ENCODE results near the gene IQGAP2.

Gene IQGAP2

DNA sequence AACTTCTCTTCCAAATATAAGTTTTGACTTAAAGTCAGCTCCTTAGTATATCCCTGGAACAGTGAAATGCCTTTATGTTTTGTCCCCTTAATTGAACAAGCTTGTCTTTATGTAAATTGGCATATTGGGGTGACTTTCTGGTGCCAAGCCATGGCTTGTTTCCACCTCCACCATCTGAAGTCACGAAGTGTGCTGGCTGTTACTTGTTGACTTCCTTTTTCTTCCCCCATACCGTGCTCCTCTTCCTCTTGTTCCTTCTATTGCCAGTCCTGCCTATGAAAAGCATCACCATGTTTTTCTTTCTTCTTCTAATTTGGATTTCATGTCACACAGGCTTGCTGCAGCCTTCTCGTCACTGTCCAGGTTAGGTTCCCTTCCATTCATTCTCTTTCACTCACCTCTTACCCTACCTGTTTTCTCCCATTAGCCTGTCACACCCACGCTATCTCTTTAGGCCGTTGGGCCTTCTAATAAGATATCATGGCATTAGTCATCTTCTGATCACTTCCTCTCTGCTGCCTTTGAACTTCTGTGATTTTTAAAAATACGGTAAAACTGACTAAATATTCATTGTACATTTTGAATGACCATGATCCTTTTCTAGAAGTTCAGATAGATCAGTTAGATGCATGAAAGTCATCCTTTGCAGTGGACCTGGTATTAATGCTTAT is 48.1 kb downstream of the IQGAP2 start:
- no peak for FAIRE-seq

DNA sequence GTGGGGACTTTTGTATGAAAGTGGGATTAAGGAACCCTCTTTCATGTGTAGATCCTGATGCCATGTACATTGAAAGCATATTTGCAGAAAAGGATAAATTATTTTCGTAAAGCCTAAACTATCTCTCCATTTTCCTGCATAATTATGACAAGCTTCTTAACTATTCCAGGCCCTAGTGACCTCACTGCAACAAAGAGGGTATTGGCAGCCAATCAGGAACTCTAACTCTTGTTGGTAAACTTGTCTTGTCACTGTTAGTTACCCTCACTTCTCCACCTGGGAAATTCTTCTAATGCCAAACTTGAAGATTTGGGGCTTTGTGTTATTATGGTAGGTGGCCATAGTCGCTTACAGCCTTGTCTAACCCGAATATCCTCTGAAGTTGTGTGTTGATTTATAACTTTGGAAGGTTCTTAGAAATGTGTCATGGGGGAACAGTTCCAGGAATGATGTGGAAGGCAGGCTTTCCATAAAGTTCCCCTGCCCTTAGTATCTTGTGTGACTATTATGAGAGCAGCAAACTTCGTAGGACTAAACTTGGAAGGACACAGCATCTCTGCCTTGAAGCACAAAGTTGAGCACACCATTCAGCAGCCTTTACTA is 52.5 kb downstream of the IQGAP2 start:
- FAIRE-seq = no peak

DNA sequence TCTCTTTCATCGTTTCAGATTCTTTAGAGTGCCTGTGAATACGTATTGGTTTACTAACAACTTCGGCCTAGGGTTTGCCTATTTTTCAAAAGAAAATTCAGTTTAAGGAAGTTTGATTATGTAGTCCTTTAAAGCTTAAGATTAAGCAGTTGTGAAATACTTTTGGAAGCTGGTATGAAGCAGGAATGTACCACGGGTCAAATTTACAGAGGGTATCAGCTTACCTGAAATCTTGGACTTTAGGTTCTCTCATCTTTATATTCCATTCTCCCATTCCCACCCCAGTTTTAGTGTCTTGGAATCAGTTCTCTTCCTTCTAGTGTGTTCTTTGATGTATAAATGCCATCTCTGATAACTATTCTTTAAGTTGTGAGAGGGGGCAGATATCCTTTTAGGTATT is 53.2 kb downstream of the IQGAP2 start:
- FAIRE-seq = no peak

DNA sequence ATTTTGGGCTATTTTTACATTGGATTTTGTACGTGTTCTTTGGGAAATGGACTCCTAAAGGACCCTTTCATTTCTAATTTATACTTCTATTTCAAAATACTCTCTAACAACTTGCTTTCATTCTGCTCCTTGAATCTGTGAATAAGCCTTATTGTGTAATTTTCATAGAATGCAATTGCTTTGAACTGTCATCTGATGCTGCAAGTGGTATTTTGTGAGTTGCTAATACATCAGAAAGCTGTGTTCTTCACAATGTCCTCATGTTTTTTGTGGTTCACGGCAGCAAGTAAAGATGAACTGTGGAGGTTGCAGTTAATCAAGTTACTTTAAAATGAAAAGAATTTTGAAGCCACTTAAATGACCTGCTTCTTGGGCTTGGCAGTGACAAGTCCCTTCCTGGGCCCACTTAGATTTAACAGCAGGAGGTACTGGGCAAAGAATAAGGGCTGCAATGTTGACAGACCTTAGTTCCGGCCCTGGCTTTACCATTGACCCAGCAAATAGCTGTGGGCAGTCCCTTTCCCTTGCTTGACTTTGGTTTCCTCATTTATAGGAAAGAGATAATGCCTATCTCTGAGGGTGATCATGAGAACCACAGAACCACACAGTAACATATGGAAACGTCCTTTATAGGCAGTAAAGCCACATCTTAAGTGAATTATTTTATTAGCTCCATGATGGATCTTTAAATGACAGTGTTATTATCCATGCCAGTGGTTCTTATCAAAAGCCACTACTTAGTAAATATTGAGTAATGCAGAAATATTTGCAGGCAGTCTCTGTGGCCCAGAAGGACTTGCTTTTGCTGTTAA is 54.8 kb downstream of the IQGAP2 start:
- FAIRE-seq = no peak

DNA sequence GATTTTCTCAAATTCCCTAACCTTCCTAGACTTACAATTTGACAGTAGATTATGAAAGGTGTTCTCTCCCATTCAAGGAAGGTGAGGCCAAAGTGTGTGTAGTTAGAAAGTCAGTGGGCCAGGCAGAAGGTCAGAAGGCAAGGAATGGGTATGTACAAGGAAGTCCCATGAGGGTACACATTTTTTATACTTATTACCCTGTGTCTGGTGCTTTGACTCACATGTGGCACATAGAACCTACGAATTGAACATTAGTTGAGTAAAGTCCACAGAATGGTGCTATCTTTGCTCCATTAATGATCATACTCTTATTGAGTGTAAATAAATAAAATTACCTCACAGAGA is 55.4 kb downstream of the IQGAP2 start:
- no peak for FAIRE-seq

DNA sequence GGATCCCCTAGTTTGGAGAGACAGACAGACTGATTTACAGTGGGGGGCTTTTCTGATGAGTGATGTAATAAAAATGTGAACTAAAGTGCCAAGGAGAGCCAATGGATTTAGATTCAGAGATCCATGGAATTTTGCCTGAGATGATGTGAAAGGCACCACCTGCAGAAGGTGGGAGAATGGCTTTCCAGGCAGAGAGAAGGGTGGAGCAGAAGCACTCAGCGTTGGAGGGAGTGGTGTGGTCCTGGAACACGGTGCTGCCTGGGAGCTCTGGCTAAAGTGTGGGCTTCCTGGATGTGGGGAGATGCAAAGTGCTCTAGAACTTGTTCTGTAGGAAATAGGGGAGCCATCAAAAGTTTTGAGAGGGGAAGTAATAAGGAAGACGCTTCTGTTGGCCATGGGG is 57.0 kb downstream of the IQGAP2 start:
- no peak for FAIRE-seq

DNA sequence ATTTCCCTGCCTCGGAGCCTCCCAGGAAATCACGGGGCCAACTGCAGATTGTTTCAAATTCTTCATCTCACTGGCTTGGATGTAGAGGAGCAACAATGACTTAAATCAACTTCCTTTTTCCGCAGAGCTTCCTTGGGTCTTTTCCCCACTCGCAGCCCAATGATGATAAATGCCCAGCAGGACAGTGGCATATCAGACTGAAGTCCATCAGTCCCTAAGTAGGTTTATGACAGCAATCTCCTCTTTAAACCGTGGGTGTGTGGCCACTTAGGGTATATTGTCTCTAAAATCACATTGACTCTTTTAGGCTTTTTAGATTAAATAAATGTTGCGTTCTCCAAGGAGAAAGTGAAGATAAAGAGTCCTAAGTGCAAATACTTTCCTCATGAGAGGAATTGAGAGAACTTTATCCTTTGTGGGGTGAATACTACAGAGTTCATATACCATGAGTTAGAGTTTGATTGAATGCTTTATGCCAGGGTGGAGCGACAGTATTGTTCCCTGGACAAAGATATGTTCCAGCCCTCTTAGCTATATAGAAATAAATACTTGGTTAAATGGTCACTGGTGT is 59.1 kb downstream of the IQGAP2 start:
- FAIRE-seq = no peak

DNA sequence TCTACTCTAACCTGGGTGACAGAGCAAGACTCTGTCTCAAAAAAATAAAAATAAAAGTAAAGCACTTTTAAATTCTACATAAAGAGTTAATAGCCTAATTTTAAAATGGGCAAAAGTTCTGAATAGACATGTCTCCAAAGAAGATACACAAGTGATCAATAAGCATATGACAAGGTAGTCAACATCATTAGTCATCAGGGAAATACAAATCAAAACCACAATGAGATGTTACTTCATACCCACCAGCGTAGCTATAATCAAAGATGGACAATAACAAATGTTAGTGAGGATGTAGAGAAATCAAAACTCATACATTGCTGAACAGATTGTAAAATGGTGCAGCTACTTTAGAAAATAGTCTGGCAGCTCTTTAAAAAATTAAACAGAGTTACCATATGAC is 64.1 kb downstream of the IQGAP2 start:
- no peak for FAIRE-seq

DNA sequence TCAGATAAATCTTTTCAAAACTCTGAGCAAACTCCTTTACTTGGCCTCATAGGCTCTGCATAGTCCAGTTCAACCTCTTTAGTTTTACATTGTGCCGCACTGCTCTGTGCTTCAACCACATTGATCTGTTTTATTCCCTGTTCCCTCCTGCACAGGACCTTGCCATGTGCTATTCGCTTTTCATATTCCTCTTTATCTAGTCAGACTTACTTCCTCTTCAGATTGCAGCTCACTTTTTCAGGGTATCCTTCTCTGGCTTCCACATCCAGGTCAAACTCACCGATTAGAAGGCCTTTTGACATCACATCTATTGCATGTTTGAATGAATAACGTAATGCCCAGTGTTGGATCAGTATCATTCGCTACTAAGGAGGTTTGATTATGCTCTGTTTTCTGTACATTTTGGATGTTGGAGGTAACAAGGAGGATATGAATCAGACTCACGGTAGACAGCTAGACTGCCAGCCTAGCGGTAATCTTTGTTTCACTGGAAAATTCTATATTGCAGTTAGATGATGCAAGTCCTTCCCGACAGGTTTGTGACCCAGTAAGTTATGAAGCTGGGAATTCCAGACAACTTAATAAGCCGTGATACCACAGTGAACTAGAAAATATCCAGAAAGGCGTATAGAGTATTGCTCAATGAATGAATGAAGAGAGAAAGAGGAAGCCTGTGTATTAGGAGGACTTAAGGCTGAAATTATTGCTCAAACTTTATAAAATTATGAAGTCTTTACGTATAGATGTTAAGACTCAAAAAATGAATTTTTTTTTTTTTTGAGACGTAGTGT is 65.7 kb downstream of the IQGAP2 start:
- FAIRE-seq = no peak

DNA sequence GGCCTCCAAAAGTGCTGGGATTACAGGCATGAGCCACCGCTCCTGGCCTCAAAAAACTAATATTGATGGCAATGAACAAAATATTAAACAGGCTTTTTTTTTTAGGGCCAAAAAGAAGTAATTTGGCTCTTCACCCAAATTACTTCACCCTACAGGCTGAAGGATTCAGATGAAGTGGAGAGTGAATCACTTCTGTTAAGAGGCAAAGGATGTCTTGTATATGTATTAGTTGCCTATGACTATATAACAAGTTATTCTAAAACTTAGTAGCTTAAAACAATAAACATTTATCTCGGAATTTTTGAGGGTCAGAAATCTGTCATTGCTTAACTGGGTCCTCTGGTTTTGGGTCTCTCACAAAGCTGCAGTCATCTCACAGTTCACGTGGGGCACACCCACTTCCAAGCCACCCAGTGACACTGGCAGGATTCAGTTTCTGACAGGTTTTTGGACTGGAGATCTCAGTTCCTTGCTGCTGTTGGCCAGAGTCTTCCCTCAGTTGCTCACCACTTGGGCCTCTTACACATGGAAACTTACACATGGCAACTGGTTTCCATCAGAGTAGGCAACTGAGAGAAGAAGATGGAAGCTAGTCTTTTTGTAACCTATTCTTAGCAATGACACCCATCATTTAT is 66.7 kb downstream of the IQGAP2 start:
- no peak for FAIRE-seq

DNA sequence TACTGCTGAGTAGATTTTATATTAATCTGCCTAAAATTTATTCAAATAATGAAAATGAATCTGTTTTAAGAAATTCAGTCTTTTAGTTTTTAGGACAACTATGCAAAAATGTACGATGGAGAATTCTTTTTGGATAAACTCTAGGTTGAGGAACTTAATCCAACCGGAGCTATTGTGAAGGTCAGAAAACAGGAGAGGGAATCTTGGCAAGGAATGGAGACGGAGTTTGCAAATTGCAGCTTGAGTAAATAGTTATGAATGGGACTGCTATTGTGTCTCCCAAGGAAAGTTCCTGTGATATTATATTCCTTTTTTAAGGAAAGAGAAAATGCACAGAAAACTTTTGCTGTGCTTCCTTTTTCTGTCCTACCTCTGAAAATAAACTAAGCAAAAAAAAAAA is 67.9 kb downstream of the IQGAP2 start:
- no peak for FAIRE-seq

DNA sequence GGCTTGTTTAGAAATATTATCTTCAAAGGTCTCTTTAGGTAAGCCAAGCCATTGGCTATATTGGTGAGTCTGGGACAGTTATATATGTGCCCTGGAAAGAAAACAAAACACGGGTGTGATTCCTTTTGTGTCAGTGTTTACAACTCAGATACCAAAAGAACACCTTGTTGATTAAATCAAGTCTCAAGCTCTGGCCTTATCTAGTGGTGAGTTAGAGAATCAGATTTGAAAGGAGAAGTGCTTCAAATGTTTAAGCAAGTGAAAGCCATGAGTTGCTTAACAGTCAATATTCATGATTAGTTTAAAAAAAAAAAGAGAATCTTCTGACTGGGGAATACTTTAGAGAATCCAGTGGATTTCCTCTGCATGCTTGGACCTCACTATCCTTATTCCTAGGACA is 68.3 kb downstream of the IQGAP2 start:
- no peak for FAIRE-seq

DNA sequence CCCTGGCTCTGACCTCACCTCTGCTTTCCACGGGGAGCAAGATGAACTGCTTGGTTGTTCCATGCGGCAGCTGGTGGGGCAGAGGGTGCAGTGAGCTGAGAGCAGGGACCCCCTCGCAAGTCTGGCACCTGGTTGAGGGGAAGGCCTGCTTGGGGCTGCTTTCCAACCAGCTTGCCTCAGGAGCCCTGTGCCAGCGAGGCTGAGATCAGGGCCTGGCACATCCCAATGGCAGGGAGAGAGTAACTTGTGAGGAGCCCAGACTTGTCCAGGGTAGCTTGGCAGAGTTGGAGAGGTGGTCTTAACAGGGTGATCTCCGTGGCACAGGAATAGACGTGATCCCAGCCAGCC is 68.9 kb downstream of the IQGAP2 start:
- FAIRE-seq = no peak

DNA sequence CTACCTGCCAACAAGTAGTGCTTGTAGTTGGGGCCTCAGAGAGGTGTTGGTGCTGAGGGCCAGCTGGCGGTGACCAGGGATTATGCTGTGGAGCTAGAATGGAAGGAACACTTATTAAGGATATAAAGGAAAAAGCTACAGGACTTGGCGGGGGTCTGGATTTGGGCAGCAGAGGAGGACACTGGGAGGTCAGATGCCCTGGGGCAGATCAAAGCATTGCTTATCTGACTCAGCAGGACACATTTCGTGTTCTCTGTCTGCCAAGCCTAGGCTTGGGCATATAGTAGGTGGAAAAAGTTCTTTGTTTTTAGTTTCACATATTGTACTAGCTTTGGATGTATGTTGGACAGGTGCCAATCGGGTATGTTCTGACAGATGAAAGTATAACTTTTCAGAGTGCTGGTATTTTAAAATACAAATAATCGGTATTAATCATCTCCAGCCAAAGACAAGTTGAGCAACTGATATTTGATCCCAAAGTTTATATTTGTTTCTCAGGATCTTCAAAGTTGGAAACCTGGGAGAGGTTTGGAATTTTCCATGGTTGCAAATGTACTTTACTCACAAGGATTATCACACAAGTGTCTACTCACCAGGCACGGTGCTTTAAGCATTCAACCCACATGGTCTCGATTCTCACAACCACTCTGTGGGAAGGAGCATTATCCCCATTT is 69.4 kb downstream of the IQGAP2 start:
- no peak for FAIRE-seq

DNA sequence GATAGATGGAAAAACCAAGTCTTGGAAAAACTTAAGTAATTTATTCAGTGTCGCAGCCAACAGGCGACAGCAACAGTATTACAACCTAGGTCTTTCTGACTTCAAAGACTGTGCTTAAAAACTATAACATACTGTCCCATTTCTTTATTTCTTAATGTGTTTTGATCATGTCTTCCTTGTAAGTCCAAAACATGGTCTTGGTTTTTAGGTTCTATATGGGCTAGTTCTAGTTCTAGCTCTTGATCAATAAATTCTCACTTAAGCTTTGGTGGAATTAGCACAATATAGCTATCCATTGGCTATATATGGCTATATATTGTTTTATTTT is 69.9 kb downstream of the IQGAP2 start:
- FAIRE-seq = no peak

DNA sequence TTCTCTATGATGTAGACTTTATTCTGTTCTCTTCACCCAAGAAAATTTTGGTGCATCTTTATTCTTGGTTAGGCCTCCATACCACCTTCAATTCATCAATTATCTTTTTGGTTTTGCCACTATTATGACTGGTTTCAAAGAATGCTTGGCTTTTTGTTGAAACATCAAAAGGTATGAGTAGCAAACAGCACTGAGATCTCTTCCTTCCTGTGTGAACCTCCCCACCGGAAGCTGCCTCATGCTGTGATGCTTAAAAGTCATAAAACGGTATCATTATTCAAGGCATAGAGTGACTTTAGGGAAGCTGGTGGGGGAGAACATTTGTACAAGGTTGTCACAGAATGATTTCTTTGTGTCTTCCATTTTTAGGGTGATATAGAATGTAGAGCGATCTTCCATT is 70.6 kb downstream of the IQGAP2 start:
- FAIRE-seq = no peak

DNA sequence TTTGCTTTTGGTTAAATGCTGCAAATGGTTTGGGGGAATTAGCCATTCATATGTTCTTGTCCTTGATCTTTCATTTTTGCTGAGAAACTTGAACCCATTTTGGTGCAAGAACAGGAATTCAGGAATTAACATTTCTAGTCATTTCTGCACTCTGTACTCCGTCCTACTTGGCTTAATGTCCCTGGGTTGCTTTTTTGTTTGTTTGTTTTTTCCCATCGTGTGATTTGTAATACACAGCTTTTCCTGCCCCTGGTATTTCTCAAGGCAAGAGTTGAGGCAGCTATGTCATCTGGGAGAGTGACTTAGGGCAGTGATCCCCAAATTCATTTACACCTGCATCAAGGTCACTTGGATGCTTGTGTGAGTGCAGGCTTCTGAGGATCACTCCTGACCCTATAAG is 71.3 kb downstream of the IQGAP2 start:
- FAIRE-seq = no peak

DNA sequence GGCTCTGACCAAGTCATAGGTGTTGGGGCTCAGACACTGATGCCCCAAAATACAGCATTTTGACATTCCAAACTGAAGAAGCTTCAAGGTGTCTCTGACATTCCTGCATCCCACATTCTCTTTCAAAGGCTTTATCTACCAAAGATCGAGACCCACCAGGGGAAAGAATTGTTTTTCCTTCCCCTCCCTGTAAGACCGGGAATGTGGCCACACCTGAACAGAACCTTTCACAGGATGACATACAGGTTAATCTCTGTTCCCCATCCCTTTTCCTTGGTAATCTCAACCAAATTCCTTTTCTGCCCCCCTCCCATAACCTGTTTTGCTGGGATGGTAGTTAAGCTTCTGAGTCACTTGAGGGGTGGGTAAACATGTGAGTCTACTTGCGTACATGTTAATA is 72.3 kb downstream of the IQGAP2 start:
- FAIRE-seq = no peak

DNA sequence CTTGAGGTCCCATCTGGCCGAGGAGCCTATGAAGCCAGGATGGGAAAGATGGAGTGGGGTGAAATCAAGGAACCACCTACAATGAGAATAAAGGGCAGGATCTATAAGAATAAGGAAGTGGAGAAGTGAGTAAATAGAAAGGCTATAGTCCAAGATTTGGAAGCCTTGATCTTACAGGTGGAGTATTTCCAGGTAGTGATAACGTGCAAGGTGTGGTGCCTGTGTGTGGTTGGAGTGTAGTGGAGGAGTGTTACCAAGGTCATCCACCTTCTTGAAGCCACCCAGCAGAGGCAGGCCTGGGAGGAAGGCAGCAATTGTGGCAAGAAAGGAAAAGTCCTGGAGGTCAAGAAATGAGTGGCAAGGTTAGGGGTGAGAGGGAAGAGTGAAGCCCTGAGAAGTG is 72.9 kb downstream of the IQGAP2 start:
- FAIRE-seq = no peak

DNA sequence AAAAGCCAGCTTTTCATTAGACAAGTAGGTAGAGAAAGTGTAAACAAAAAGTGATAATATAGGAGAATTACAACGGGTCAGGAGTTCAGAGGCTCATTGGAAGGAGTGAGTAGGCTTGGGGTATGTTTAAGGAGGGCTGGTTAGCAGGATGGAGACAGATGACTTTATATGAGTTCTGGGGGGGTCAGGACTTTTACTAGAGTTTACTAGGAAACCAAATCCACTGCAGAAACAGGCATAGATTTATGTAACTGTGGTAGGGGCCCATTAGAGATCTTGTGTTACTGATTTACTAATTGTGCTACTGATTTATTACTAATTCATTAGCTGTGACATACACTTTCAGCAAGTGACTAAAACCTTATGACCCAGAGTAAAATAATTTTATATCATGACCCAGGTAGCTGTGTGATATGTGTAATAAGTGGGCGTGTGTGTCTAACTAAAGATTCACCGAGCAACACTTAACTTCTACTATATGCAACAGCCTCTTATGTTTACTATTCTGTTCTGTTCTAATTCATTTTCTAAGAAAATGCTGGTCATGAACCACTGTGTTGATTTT is 73.5 kb downstream of the IQGAP2 start:
- no peak for FAIRE-seq

DNA sequence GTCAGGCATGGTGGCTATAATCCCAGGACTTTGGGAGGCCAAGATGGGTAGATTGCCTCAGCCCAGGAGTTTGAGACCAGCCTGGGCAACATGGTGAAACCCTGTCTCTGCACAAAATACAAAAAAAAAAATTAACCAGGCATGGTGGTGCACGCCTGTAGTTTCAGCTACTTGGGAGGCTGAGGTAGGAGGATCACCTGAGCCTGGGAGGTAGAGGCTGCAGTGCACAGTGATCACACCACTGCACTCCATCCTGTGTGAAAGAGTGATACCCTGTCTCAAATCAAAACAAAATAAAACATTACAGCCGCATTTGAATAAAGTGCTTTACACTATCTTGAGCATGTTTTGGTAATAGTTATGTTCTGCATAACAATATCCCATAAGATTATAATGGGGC is 74.0 kb downstream of the IQGAP2 start:
- no peak for FAIRE-seq

DNA sequence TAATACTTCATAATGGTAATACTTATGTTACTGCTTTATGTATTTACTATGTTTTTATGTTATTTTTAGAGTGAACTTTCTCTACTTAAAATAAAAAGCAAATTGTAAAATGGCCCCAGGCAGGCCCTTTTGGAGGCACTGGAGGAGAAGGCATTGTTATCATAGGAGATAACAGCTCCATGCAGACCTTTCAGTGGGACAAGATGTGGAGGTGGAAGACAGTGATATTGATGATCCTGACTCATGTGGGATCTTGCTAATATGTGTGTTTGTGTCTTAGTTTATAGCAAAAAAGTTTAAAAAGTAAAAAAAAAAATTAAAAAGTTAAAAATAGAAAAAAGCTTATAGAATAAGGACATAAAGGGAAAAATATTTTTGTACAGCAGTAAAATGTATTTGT is 74.5 kb downstream of the IQGAP2 start:
- no peak for FAIRE-seq

Measured in endometrium (tissue), 2 donors.